H9 (cell line): ENCODE data around the gene FXN. TPM values are rescaled to one million over a fixed set of nuclear protein-coding genes. Genes with fewer than 3 reads are reported as not detected.

Experiments used
- DNase-seq: peaks from one replicate; pipeline ENCODE4 v3.0.0-alpha.2; 2017
- H2AFZ ChIP-seq: one replicate; pipeline ENCODE4 v1.6.1; 2013; ENCODE audit warnings: mild to moderate bottlenecking, low read length, control low read depth, moderate library complexity
- H2AK5ac ChIP-seq: 2 replicates; pipeline ENCODE4 v1.6.1; 2013; ENCODE audit warnings: low read length, control low read depth, mixed read lengths; ENCODE audit not compliant: insufficient read length
- H2BK120ac ChIP-seq: one replicate; pipeline ENCODE4 v1.6.1; 2013; ENCODE audit warnings: low read depth, mild to moderate bottlenecking, low read length, control low read depth, inconsistent platforms; ENCODE audit not compliant: poor library complexity, severe bottlenecking
- H2BK12ac ChIP-seq: 2 replicates; pipeline ENCODE4 v1.6.1; 2013; ENCODE audit warnings: low read length, control low read depth, mixed read lengths, low read depth; ENCODE audit not compliant: insufficient read length
- H2BK15ac ChIP-seq: 2 replicates; pipeline ENCODE4 v1.6.1; 2013; ENCODE audit warnings: low read depth, low read length, control low read depth
- H2BK20ac ChIP-seq: one replicate; pipeline ENCODE4 v1.6.1; 2013; ENCODE audit warnings: low read depth, mild to moderate bottlenecking, low read length, control low read depth, inconsistent platforms; ENCODE audit not compliant: poor library complexity, severe bottlenecking
- H2BK5ac ChIP-seq: 2 replicates; pipeline ENCODE4 v1.6.1; 2013; ENCODE audit warnings: low read length, control low read depth, mixed read lengths; ENCODE audit not compliant: insufficient read length
- H3K14ac ChIP-seq: 2 replicates; pipeline ENCODE4 v1.6.1; 2013; ENCODE audit warnings: low read length, control low read depth; ENCODE audit not compliant: insufficient read depth
- H3K18ac ChIP-seq: 2 replicates; pipeline ENCODE4 v1.6.1; 2013; ENCODE audit warnings: low read depth, mild to moderate bottlenecking, mixed read lengths, low read length, control low read depth; ENCODE audit not compliant: insufficient read length
- H3K23ac ChIP-seq: 2 replicates; pipeline ENCODE4 v1.6.1; 2013; ENCODE audit warnings: low read length, control low read depth, mixed read lengths, low read depth; ENCODE audit not compliant: insufficient read length
- H3K23me2 ChIP-seq: 2 replicates; pipeline ENCODE4 v1.6.1; 2013; ENCODE audit warnings: low read depth, mild to moderate bottlenecking, mixed read lengths, low read length, control low read depth; ENCODE audit not compliant: insufficient read length, poor library complexity, severe bottlenecking
- H3K27ac ChIP-seq: 2 replicates; pipeline ENCODE4 v1.5.1; 2013; ENCODE audit warnings: low read length, control low read depth, mixed read lengths, low read depth; ENCODE audit not compliant: insufficient read length
- H3K27me3 ChIP-seq: 2 replicates; pipeline ENCODE4 v1.6.1; 2013; ENCODE audit warnings: low read length, control low read depth, inconsistent platforms; ENCODE audit not compliant: insufficient read depth
- H3K4ac ChIP-seq: 2 replicates; pipeline ENCODE4 v1.6.1; 2013; ENCODE audit warnings: low read depth, mild to moderate bottlenecking, control low read depth, inconsistent platforms, low read length, moderate library complexity
- H3K4me1 ChIP-seq: 2 replicates; pipeline ENCODE4 v1.6.1; 2013; ENCODE audit warnings: low read length, control low read depth, inconsistent platforms; ENCODE audit not compliant: insufficient read depth
- H3K4me2 ChIP-seq: 2 replicates; pipeline ENCODE4 v1.6.1; 2013; ENCODE audit warnings: low read length, control low read depth, mixed read lengths; ENCODE audit not compliant: insufficient read length, insufficient read depth
- H3K56ac ChIP-seq: 2 replicates; pipeline ENCODE4 v1.6.1; 2013; ENCODE audit warnings: low read depth, mild to moderate bottlenecking, mixed read lengths, low read length, control low read depth; ENCODE audit not compliant: insufficient read length
- H3K79me1 ChIP-seq: 2 replicates; pipeline ENCODE4 v1.6.1; 2013; ENCODE audit warnings: low read depth, mild to moderate bottlenecking, moderate library complexity, low read length, control low read depth, inconsistent platforms; ENCODE audit not compliant: insufficient read depth, poor library complexity, severe bottlenecking
- H3K79me2 ChIP-seq: 2 replicates; pipeline ENCODE4 v1.6.1; 2013; ENCODE audit warnings: low read length, control low read depth, inconsistent platforms; ENCODE audit not compliant: insufficient read depth
- H3K9ac ChIP-seq: 2 replicates; pipeline ENCODE4 v1.6.1; 2013; ENCODE audit warnings: low read length, control low read depth, mixed read lengths; ENCODE audit not compliant: insufficient read length; ENCODE audit errors: extremely low read depth
- H3K9me3 ChIP-seq: one replicate; pipeline ENCODE4 v1.6.1; 2013; ENCODE audit warnings: low read depth, low read length, inconsistent platforms; ENCODE audit not compliant: control insufficient read depth
- H3T11ph ChIP-seq: one replicate; pipeline ENCODE4 v1.6.1; 2013; ENCODE audit warnings: mild to moderate bottlenecking, low read length, control low read depth, inconsistent platforms
- H4K20me1 ChIP-seq: one replicate; pipeline ENCODE4 v1.6.1; 2013; ENCODE audit not compliant: control insufficient read depth, insufficient read length, insufficient read depth
- H4K5ac ChIP-seq: 2 replicates; pipeline ENCODE4 v1.6.1; 2013; ENCODE audit warnings: low read depth, mild to moderate bottlenecking, mixed read lengths, low read length, control low read depth; ENCODE audit not compliant: insufficient read length
- H4K8ac ChIP-seq: replicated peaks from 2 replicates; pipeline ENCODE4 v1.6.1; 2013; ENCODE audit warnings: low read length, control low read depth, mixed read lengths, low read depth; ENCODE audit not compliant: insufficient read length
- H4K91ac ChIP-seq: 2 replicates; pipeline ENCODE4 v1.6.1; 2013; ENCODE audit warnings: low read depth, mild to moderate bottlenecking, moderate library complexity, mixed read lengths, low read length, control low read depth; ENCODE audit not compliant: insufficient read length
- H3K27ac Mint-ChIP-seq, 3 experiments: 2 replicates in 2 of 3; 3 replicates in 1 of 3; pipeline ENCODE4 v1.8.0; 2020 to 2021; ENCODE audit warnings: mixed read lengths in 3 of 3, mild to moderate bottlenecking in 1 of 3, moderate library complexity in 1 of 3
- H3K27me3 Mint-ChIP-seq: 2 replicates; pipeline ENCODE4 v1.8.0; 2021; ENCODE audit warnings: low read depth, mild to moderate bottlenecking, moderate library complexity, mixed read lengths
- H3K36me3 Mint-ChIP-seq, 3 experiments: 2 replicates in 2 of 3; 3 replicates in 1 of 3; pipeline ENCODE4 v1.8.0; 2020 to 2021; ENCODE audit warnings: low read depth in 3 of 3, mixed read lengths in 3 of 3; ENCODE audit not compliant: insufficient read depth in 1 of 3
- H3K4me1 Mint-ChIP-seq, 2 experiments: 2 replicates each; pipeline ENCODE4 v1.8.0; 2020; ENCODE audit warnings: mixed read lengths in 2 of 2
- H3K4me3 Mint-ChIP-seq, 2 experiments: 2 replicates in 1 of 2; 3 replicates in 1 of 2; pipeline ENCODE4 v1.8.0; 2020 to 2021; ENCODE audit warnings: mild to moderate bottlenecking in 2 of 2, mixed read lengths in 2 of 2, moderate library complexity in 1 of 2
- H3K9me3 Mint-ChIP-seq, 2 experiments: 2 replicates in 1 of 2; 3 replicates in 1 of 2; pipeline ENCODE4 v1.8.0; 2020; ENCODE audit warnings: mild to moderate bottlenecking in 2 of 2, mixed read lengths in 2 of 2, moderate library complexity in 1 of 2
- CTCF ChIP-seq: fragments of 200-600 bp; sonication (generic); conservative IDR thresholded peaks from 3 replicates; pipeline ENCODE4 v1.8.0; 2021; ENCODE audit warnings: antibody characterized with exemption, mild to moderate bottlenecking
- WGBS: extraction: QIAGEN DNeasy Blood & Tissue Kit; methylation state at CpG from one replicate; pipeline ENCODE4 v1.1.7; 2013; ENCODE audit warnings: missing lambda C conversion rate, low lambda C conversion rate, mixed read lengths; ENCODE audit not compliant: insufficient read length; ENCODE audit errors: extremely low coverage; 5-methylcytosine and 5-hydroxymethylcytosine counted together
- total RNA-seq: library from RNA; stranded (reverse); gene quantifications from 2 replicates; pipeline ENCODE4 v1.2.1, GENCODE V29; 2021

FXN gene
- total RNA-seq, 1 experiment from 2014 or later = 34.4 TPM

GRCh38 chr9:69020301-69021145, 15.0 kb upstream of the FXN start:
- H2BK120ac ChIP-seq = no peak overlapping the region
- H3T11ph ChIP-seq = no peak overlapping the region
- no peak overlapping the region for H3K14ac ChIP-seq
- H3K9me3 Mint-ChIP-seq = no peaks in the 10 kb centered on the region
- no peak overlapping the region for H2BK5ac ChIP-seq
- peaks cover 29 to 48% of the 10 kb centered on the region in 2 experiments for H3K4me1 Mint-ChIP-seq
- no peak overlapping the region for H4K5ac ChIP-seq
- H3K56ac ChIP-seq = no peak overlapping the region
- no peaks in the 10 kb centered on the region for H3K27me3 Mint-ChIP-seq
- H2BK15ac ChIP-seq = no peak overlapping the region
- DNase-seq = no peak
- no peak overlapping the region for H3K9ac ChIP-seq
- no peaks in the 10 kb centered on the region for H4K20me1 ChIP-seq
- TF ChIP-seq CTCF = no peak
- WGBS = no CpG with 5 or more reads among the region's 8 CpGs
- H3K4me3 Mint-ChIP-seq = no peak overlapping the region
- H3K4ac ChIP-seq = no peak overlapping the region
- peaks cover 3% of the 10 kb centered on the region; the same call in 1 of the 2 replicates for H3K4me1 ChIP-seq
- H2BK12ac ChIP-seq = no peak overlapping the region
- H3K27ac ChIP-seq = no peak overlapping the region
- no peaks in the 10 kb centered on the region for H3K36me3 Mint-ChIP-seq
- no peak overlapping the region for H4K8ac ChIP-seq
- H2AK5ac ChIP-seq = no peak overlapping the region
- H3K79me2 ChIP-seq = no peaks in the 10 kb centered on the region
- H3K23ac ChIP-seq = no peak overlapping the region
- no peak overlapping the region for H4K91ac ChIP-seq
- no peak overlapping the region for H3K18ac ChIP-seq
- H3K79me1 ChIP-seq = no peaks in the 10 kb centered on the region
- no peaks in the 10 kb centered on the region for H3K23me2 ChIP-seq
- H2AFZ ChIP-seq = no peak overlapping the region
- no peak overlapping the region for H3K27ac Mint-ChIP-seq
- H3K9me3 ChIP-seq = no peaks in the 10 kb centered on the region
- no peaks in the 10 kb centered on the region for H3K27me3 ChIP-seq
- no peak overlapping the region for H3K4me2 ChIP-seq
- H2BK20ac ChIP-seq = no peak overlapping the region
